K562 (cell line): ENCODE data around the gene PDCD6IP. TPM values are rescaled to one million over a fixed set of nuclear protein-coding genes. Genes with fewer than 3 reads are reported as not detected.

Experiments used
- MCM3 ChIP-seq: fragments of 450-650 bp; IDR thresholded peaks from 2 replicates; pipeline ENCODE4 v1.6.1; 2016
- MECOM ChIP-seq: fragments of 250-450 bp; sonication (Bioruptor Pico); IDR thresholded peaks from 2 replicates; pipeline ENCODE4 v1.8.0; 2022; ENCODE audit warnings: inconsistent platforms
- TEAD1 ChIP-seq, 2 experiments: fragments of 450-650 bp in 1 of 2; sonication (generic) in 1 of 2; formaldehyde crosslinking; IDR thresholded peaks; 2 replicates each; pipeline versions ENCODE4 v1.4.0 to v1.8.0; 2020 to 2022; ENCODE audit warnings: mild to moderate bottlenecking in 2 of 2, missing genetic modification reagents in 1 of 2
- ZNF143 ChIP-seq: sonication (generic); formaldehyde crosslinking; IDR thresholded peaks from 2 replicates; pipeline ENCODE4 v1.9.0; 2022; ENCODE audit warnings: mild to moderate bottlenecking, missing genetic modification reagents
- ZZZ3 ChIP-seq: fragments of 450-650 bp; IDR thresholded peaks from 2 replicates; pipeline ENCODE4 v1.6.1; 2016; ENCODE audit warnings: antibody characterized with exemption, mild to moderate bottlenecking, moderate library complexity
- polyA plus RNA-seq, 8 experiments: library from polyadenylated mRNA; depleted of rRNA in 4 of 8; stranded (reverse) in 5 of 8; unstranded in 3 of 8; fragments of >200 nt; fragmentation: Nextera tagmentation in 2 of 8; fragmentation: Illumina TruSeq in 1 of 8; extraction: Ambion mirVana in 2 of 8; extraction: Trizol in 1 of 8; gene quantifications; 2 replicates each; pipeline versions ENCODE4 v1.2.1 to v1.2.3, GENCODE V29; 2011 to 2014; ENCODE audit warnings: inconsistent platforms in 1 of 8, missing spikeins in 1 of 8
- total RNA-seq, 7 experiments: library from RNA; depleted of rRNA in 6 of 7; stranded (reverse); fragments of >200 nt in 6 of 7; fragmentation: Illumina TruSeq in 2 of 7; extraction: Trizol in 2 of 7; gene quantifications; 2 replicates each; pipeline versions ENCODE4 v1.2.1 to v1.2.3, GENCODE V29; 2011 to 2021; ENCODE audit warnings: low replicate concordance in 1 of 7
- TF ChIP-seq, protein P1 (sequence below), 2 experiments: fragments of 450-650 bp; formaldehyde crosslinking in 1 of 2; IDR thresholded peaks; 2 replicates each; pipeline versions ENCODE4 v1.4.0 to v1.6.1; 2014 to 2020; ENCODE audit warnings: mild to moderate bottlenecking in 2 of 2, borderline replicate concordance in 1 of 2, low read depth in 1 of 2
- TF ChIP-seq, protein P2 (sequence below): fragments of 250-450 bp; sonication (Bioruptor Pico); IDR thresholded peaks from 2 replicates; pipeline ENCODE4 v1.8.0; 2022; ENCODE audit warnings: moderate library complexity, mild to moderate bottlenecking, inconsistent platforms

The PDCD6IP gene
- total and polyA plus RNA-seq, 9 of the 15 experiments (the other 6 are each of a cell fraction or from before 2014, with no cell fraction given) = 40.2 to 302 (median 122) TPM

DNA sequence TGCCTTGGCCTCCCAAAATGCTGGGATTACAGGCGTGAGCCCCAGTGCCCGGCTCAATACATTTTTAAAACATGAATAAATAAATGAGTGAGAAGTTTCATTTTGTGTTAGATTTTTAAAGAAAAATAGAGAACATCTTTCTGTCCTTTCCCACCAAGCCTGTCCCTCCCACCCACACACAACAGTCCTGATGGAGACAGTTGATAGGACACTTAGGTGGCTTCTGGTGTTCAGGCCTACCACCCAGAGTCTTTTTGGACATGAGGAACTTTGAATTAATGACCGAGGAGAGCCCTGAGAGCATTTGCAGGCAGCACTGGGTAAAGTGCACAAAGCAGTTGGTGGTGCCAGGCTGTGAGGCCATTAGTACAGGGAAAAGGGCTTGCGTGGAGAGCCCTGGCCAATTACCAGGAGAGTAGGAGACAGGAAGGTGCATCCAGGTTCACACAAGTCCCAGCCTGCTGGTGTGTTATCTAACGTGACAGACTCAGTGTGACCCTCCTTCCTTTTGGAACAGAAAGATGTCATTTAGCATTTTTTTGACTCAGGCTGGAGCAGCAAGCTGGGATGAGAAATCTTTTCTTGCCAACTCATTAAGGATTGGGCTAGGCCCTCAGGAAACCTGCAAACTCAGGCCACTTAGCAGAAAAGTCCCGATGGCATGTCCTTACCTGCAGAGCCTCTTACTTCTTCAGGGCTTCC, 103.6 kb downstream of the PDCD6IP start (continued):
- TF ChIP-seq, protein P1, sequence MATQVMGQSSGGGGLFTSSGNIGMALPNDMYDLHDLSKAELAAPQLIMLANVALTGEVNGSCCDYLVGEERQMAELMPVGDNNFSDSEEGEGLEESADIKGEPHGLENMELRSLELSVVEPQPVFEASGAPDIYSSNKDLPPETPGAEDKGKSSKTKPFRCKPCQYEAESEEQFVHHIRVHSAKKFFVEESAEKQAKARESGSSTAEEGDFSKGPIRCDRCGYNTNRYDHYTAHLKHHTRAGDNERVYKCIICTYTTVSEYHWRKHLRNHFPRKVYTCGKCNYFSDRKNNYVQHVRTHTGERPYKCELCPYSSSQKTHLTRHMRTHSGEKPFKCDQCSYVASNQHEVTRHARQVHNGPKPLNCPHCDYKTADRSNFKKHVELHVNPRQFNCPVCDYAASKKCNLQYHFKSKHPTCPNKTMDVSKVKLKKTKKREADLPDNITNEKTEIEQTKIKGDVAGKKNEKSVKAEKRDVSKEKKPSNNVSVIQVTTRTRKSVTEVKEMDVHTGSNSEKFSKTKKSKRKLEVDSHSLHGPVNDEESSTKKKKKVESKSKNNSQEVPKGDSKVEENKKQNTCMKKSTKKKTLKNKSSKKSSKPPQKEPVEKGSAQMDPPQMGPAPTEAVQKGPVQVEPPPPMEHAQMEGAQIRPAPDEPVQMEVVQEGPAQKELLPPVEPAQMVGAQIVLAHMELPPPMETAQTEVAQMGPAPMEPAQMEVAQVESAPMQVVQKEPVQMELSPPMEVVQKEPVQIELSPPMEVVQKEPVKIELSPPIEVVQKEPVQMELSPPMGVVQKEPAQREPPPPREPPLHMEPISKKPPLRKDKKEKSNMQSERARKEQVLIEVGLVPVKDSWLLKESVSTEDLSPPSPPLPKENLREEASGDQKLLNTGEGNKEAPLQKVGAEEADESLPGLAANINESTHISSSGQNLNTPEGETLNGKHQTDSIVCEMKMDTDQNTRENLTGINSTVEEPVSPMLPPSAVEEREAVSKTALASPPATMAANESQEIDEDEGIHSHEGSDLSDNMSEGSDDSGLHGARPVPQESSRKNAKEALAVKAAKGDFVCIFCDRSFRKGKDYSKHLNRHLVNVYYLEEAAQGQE (IDR thresholded peaks at IDR 0.05; ENCODE audit: borderline replicate concordance) = no peak
- TF ChIP-seq, protein P1 (CRISPR knock-in tag; IDR thresholded peaks at IDR 0.05; ENCODE audit: low read depth) = no peak
- TF ChIP-seq, protein P2, sequence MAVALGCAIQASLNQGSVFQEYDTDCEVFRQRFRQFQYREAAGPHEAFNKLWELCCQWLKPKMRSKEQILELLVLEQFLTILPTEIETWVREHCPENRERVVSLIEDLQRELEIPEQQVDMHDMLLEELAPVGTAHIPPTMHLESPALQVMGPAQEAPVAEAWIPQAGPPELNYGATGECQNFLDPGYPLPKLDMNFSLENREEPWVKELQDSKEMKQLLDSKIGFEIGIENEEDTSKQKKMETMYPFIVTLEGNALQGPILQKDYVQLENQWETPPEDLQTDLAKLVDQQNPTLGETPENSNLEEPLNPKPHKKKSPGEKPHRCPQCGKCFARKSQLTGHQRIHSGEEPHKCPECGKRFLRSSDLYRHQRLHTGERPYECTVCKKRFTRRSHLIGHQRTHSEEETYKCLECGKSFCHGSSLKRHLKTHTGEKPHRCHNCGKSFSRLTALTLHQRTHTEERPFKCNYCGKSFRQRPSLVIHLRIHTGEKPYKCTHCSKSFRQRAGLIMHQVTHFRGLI (CRISPR knock-in tag) = no peak
- no peak for TF ChIP-seq TEAD1 (CRISPR knock-in tag; IDR thresholded peaks at IDR 0.05)
- no peak for TF ChIP-seq MECOM
- TF ChIP-seq ZZZ3 = no peak
- TF ChIP-seq MCM3 = no peak
- no peak for TF ChIP-seq ZNF143
